ENCODE measurements around the gene HAPLN2.

Gene HAPLN2

DNA sequence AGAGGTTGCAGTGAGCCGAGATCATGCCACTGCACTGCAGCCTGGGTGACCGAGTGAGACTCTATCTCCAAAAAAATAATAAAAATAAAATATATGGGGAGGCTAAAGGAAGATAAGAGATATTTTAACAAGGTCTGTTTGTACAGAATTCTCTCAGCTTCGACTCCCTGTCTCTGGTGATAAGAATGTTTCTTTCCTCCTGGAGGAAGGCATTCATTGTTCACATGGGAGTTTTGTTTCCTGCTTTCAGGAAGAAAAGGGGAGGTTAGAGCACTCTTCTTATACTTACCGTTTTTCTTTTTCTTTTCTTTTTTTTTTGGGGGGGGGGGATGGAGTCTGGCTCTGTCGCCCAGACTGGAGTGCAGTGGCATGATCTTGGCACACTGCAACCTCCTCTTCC lies 29.7 kb upstream of the HAPLN2 start:
- TF ChIP-seq, protein P1, sequence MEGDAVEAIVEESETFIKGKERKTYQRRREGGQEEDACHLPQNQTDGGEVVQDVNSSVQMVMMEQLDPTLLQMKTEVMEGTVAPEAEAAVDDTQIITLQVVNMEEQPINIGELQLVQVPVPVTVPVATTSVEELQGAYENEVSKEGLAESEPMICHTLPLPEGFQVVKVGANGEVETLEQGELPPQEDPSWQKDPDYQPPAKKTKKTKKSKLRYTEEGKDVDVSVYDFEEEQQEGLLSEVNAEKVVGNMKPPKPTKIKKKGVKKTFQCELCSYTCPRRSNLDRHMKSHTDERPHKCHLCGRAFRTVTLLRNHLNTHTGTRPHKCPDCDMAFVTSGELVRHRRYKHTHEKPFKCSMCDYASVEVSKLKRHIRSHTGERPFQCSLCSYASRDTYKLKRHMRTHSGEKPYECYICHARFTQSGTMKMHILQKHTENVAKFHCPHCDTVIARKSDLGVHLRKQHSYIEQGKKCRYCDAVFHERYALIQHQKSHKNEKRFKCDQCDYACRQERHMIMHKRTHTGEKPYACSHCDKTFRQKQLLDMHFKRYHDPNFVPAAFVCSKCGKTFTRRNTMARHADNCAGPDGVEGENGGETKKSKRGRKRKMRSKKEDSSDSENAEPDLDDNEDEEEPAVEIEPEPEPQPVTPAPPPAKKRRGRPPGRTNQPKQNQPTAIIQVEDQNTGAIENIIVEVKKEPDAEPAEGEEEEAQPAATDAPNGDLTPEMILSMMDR (IDR thresholded peaks at IDR 0.05) = no peak
- TF ChIP-seq ZFX (IDR thresholded peaks at IDR 0.05; ENCODE audit: borderline replicate concordance) = no peak
- H3K27ac ChIP-seq = no peak overlapping the region

DNA sequence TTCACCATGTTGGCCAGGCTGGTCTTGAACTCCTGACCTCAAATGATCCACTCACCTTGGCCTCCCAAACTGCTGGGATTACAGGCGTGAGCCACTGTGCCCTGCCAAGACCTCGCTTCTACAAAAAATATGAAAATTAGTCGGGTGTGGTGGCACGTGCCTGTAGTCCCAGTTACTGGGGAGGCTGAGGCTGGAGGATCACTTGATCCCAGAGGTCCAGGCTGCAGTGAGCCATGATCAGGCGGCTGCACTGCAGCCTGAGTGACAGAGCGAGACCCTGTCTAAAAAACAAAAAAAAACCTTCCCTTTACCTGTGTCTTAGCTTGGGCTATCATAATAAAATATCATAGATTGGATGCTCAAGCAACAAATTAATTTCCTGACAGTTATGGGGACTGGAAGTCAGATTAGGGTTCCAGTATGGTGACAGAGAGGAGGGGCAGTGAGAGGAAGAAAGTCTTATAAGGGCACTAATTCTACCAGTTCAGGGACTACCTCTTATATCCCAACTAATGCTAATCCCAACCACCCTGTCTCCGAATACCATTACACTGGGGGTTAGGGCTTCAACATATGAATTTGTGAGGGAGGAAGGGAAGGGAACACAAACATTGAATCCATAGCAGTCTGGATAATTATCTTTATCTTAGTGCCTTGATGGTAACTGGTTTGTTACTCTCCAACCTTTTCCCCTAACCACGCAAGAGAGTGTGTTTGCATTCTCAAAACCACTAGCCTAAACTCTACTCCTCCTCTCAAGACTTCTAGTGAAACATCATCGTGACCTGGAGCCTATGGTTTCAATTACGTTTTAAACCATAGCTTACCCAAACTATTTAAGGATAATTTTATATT lies 28.7 kb upstream of the HAPLN2 start:
- TF ChIP-seq, protein P1 (IDR thresholded peaks at IDR 0.05) = no peak
- no peak for TF ChIP-seq ZFX (IDR thresholded peaks at IDR 0.05; ENCODE audit: borderline replicate concordance)
- peak overlapping the region; percentile 89 for H3K27ac ChIP-seq

DNA sequence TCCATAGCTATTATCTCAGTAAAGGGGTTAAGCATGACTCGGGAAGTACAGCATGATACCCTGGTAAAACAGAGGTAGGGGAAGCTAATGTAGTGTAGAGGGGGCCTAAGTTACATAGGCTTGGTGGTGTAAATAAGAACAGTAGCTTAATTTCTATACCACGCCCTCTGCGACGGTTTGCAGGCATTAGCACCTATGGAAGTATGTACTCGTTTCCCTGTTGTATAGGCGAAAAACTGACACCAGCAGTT lies 28.1 kb upstream of the HAPLN2 start:
- H3K27ac ChIP-seq = peak overlapping the region; percentile 89
- TF ChIP-seq, protein P1 (IDR thresholded peaks at IDR 0.05) = no peak
- no peak for TF ChIP-seq ZFX (IDR thresholded peaks at IDR 0.05; ENCODE audit: borderline replicate concordance)

DNA sequence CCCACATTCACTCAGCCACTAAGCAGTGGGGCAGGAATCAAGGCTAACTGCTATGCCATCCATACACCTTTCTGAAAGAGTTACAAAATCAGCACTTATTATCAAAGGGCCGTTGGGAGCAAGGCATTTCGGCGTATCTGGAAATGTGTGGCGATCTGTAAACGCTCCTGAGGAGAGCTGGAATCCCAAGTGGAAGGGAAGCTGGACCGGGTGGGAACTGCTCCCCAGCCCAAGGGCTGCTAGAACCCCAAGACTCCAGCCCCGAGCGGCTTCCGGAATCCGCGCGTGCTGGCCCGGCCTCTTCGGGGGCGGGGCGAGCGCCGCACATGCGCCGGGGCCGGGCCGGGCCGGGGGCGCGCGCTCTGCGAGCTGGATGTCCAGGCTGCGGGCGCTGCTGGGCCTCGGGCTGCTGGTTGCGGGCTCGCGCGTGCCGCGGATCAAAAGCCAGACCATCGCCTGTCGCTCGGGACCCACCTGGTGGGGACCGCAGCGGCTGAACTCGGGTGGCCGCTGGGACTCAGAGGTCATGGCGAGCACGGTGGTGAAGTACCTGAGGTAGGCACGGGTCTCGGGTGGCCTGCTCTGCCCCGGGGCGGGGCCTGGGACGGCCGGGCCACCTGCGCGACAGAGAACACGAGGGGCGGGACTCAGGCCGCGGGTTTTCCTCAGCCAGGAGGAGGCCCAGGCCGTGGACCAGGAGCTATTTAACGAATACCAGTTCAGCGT lies 27.6 kb upstream of the HAPLN2 start, which contains the start of gene NAXE:
NAXE (plus strand) TSS at position 345 of the 726 bp plus-strand sequence; CDS start at position 374, 29 bp downstream.
- peak within 1 kb of the TSS; percentile 89 for H3K27ac ChIP-seq
- TF ChIP-seq, protein P1 (IDR thresholded peaks at IDR 0.05) = no peak
- TF ChIP-seq ZFX (IDR thresholded peaks at IDR 0.05; ENCODE audit: borderline replicate concordance) = no peak

DNA sequence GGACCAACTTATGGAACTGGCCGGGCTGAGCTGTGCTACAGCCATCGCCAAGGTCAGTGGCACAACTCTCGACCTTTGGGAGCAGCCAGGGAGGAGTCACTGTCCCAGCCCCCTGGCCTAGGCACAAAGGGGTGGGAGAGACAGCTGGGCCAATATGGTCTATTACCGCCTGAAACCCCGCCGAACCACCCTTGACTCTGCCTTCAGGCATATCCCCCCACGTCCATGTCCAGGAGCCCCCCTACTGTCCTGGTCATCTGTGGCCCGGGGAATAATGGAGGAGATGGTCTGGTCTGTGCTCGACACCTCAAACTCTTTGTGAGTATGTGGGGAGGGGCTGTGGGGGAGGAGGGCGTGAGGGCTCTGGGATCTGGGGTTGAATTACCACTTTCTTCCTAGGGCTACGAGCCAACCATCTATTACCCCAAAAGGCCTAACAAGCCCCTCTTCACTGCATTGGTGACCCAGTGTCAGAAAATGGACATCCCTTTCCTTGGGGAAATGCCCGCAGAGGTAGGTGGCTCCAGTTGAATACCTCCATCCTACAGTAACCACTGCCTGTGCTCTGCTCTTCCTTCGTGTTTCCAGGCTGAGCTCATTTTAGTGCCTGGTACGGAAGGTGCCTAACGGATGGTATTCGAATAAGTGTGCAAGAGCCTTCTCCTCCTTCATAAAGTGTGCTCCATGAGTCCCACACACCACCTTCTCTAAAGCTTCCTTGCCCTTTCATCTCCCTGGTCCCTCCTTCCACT lies 26.9 kb upstream of the HAPLN2 start:
- H3K27ac ChIP-seq = peak overlapping the region; percentile 89
- TF ChIP-seq, protein P1 (IDR thresholded peaks at IDR 0.05) = no peak
- TF ChIP-seq ZFX (IDR thresholded peaks at IDR 0.05; ENCODE audit: borderline replicate concordance) = no peak

DNA sequence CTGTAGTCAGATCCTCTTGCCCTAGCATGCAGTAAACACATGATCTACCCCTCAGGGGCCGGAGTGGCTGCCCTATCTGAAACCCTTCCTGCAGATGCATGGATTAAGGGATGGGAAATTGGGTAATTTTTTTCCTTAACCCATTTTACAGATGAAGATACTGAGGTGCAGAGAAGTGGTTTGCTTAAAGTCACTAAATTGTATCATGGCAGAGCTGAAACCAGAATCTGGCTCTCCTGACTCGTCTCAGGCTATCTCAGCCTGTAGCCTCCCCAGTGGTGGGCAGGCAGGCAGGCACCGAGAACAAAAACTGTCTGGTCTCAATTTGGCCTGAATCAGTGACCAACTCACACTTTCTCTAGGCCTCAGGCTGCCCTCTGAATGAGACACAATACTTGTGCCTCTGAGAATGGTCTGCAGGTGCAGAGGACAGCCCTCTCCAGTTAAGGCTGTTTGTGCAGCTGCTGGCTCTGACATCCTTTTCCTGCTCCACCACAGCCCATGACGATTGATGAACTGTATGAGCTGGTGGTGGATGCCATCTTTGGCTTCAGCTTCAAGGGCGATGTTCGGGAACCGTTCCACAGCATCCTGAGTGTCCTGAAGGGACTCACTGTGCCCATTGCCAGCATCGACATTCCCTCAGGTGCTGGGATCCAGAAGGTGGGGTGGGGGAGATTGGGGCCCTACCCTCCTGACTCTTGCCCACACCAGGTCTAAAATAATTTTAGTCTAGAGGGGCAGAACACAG lies 26.1 kb upstream of the HAPLN2 start:
- TF ChIP-seq ZFX (IDR thresholded peaks at IDR 0.05; ENCODE audit: borderline replicate concordance) = no peak
- TF ChIP-seq, protein P1 (IDR thresholded peaks at IDR 0.05) = no peak
- H3K27ac ChIP-seq = peak overlapping the region; percentile 89

Data from 22Rv1 (cell line).